ENCODE results near the gene XIRP2. TPM values are rescaled to one million over a fixed set of nuclear protein-coding genes. Genes with fewer than 3 reads are reported as not detected.
A peak's percentile ranks its signal among the peaks of the same experiment; 100 is the strongest.
"Not testable (repeated sequence)": the region's sequence is repeated elsewhere in the genome, so short reads cannot be mapped to it uniquely, and the experiment has no call there.

The XIRP2 gene
- polyA plus RNA-seq, 3 donors: 0.10 to 0.17 (median 0.14) TPM

GRCh38 chr2:167187978-167188967 lies 300.0 kb downstream of the XIRP2 start:
- no peak for DNase-seq (ENCODE audit: low read depth in 3 of 3, low spot score in 2 of 3)

DNA sequence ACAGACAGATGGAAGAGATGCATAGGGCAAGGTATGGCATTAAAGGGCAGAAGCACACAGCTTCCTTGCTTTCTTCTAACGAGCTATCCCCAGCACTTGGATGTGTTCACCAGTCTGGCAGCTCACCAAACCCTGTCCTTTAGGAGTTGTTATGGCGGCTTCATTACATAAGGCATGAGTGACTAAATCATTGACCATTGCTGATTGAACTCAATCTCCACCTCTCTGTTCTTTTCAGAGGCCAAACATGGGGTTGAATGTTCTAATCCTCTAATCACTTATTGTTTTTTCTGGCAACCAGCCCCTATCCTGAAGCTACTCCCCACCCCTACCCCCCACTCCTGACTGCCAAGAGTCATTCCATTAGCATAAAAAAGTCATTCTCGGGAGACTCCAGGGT lies 301.8 kb downstream of the XIRP2 start:
- DNase-seq (ENCODE audit: low read depth in 3 of 3, low spot score in 2 of 3): no peak

GRCh38 chr2:167191588-167191987 lies 303.3 kb downstream of the XIRP2 start:
- no peak for DNase-seq (ENCODE audit: low read depth in 3 of 3, low spot score in 2 of 3)

DNA sequence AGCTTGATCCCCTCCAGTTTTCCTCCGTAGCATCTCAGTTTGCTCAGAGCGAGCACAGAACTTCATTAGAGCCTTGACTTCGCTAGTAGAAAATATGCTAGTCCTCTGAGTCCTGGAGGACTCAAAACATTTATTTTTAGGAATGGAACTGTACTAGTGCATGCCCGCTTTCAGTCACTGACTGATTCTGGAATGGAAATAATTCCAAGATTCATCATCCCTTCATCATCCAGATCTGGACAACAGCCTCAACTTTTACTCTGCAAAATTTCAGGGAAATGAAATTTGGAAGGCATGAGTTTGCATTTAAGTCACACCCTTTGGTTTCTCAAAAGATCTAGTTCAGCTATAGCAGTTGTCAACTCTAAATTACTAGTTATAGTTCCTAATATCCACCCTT lies 304.6 kb downstream of the XIRP2 start:
- DNase-seq (ENCODE audit: low read depth in 3 of 3, low spot score in 2 of 3): no peak

GRCh38 chr2:167196461-167197252 lies 308.4 kb downstream of the XIRP2 start:
- DNase-seq (ENCODE audit: low read depth in 3 of 3, low spot score in 2 of 3): no peak

GRCh38 chr2:167198009-167198408 lies 309.7 kb downstream of the XIRP2 start:
- DNase-seq (ENCODE audit: low read depth in 3 of 3, low spot score in 2 of 3): no peak

DNA sequence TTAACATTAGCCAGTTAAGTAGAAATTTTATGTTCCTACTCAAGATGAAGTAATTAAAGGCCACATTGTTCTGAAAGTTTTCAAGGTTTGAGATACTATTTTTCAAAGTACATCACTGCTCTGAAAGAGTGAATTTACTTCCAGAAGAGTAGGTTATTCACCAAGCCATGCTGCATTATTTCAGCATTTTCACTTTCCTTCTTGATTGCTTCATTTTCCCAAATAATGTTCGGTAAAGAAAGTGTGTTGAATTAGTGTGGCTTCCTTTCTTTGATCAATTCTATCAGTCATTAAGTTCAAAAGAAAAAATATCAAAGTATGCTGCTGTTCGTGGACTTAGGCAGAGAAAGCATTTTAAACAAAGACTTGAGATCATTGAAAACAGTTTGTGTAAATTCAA lies 310.3 kb downstream of the XIRP2 start:
- DNase-seq (ENCODE audit: low read depth in 3 of 3, low spot score in 2 of 3): no peak

GRCh38 chr2:167200019-167200418 lies 311.7 kb downstream of the XIRP2 start:
- DNase-seq (ENCODE audit: low read depth in 3 of 3, low spot score in 2 of 3): no peak

GRCh38 chr2:167209784-167210183 lies 321.5 kb downstream of the XIRP2 start:
- DNase-seq (ENCODE audit: low read depth in 3 of 3, low spot score in 2 of 3): no peak

- DNase-seq (ENCODE audit: low read depth in 3 of 3, low spot score in 2 of 3): peak in 1 of 3 donors; percentile 39
Observed at GRCh38 chr2:167212014-167212648, 323.9 kb downstream of the XIRP2 start.

- no peak for DNase-seq (ENCODE audit: low read depth in 3 of 3, low spot score in 2 of 3)
Observed at GRCh38 chr2:167215595-167215994, 327.3 kb downstream of the XIRP2 start.

GRCh38 chr2:167237478-167237877 lies 349.2 kb downstream of the XIRP2 start:
- DNase-seq (ENCODE audit: low read depth in 3 of 3, low spot score in 2 of 3): no peak

- no peak for DNase-seq (ENCODE audit: low read depth in 3 of 3, low spot score in 2 of 3)
Observed at GRCh38 chr2:167240671-167241070, 352.4 kb downstream of the XIRP2 start.

DNA sequence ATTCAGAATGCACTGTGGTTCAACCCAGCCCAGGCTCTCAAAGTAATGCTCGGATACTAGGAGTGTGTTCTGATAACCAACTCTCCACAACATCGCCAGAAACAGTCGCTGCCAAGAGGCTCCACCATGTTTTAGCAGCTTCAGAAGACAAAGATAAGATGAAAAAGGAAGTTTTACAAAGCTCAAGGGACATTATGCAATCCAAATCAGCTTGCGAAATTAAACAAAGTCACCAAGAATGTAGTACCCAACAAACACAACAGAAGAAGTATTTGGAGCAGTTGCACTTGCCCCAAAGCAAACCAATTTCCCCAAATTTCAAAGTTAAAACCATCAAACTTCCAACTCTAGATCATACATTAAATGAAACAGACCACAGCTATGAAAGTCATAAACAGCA lies 360.9 kb downstream of the XIRP2 start:
- no peak for DNase-seq (ENCODE audit: low read depth in 3 of 3, low spot score in 2 of 3)

- no peak for DNase-seq (ENCODE audit: low read depth in 3 of 3, low spot score in 2 of 3)
Observed at GRCh38 chr2:167253025-167253424, 364.7 kb downstream of the XIRP2 start.

DNA sequence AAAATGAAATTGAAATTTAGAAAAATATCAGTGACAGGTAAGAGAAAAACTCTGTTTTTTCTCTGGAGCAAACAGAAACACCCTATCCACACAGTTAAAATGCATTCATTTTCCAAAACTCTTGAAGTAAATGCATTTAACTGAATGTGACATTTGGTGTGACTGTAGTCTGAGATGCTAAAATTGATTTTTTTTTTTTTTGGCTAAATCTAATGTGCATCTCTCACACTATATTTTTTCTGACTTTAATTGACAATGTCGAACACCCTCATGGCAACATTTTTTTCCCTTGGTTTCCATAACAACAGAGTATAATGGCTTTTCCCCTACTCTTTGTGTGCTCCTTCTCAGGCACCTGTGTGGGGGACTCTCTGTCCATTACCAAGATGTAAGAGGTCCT lies 366.4 kb downstream of the XIRP2 start:
- no peak for DNase-seq (ENCODE audit: low read depth in 3 of 3, low spot score in 2 of 3)

- DNase-seq (ENCODE audit: low read depth in 3 of 3, low spot score in 2 of 3): no peak
Observed at GRCh38 chr2:167258712-167259111, 370.4 kb downstream of the XIRP2 start.

- no peak for DNase-seq (ENCODE audit: low read depth in 3 of 3, low spot score in 2 of 3)
Observed at GRCh38 chr2:167264380-167264779, 376.1 kb downstream of the XIRP2 start.

DNA sequence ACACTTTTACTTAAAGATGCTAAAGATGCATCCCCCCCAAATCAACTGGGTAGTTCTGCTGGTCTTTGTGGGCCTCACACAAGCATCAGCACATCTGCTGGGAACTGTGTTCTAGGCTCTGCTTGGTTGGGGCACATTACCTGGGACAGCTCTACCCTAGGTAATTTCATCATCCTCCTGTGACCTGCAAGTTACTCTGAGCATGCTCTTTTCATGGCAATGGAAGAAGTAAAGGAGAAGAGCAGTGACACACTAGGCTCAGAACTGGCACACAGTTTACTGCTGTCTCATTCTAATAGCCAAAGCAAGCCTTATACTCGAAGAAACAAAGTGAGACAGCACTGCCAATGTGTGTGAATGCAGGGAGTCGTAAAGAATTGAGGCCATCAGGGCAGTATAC lies 376.7 kb downstream of the XIRP2 start:
- DNase-seq (ENCODE audit: low read depth in 3 of 3, low spot score in 2 of 3): no peak

GRCh38 chr2:167265722-167266121 lies 377.4 kb downstream of the XIRP2 start:
- no peak for DNase-seq (ENCODE audit: low read depth in 3 of 3, low spot score in 2 of 3)

- not testable (repeated sequence) for DNase-seq (ENCODE audit: low read depth in 3 of 3, low spot score in 2 of 3)
Observed at GRCh38 chr2:167268245-167268644, 380.0 kb downstream of the XIRP2 start.

Measured in right renal cortex interstitium (tissue), 3 donors.